Activated CD4-positive, alpha-beta T cell treated with anti-CD3 and anti-CD28 coated beads for 36 hours (primary cell): Measurements from ENCODE around the gene CCR5AS.

Experiments used
- ATAC-seq: fragments of 200-7000 bp; cut with Tn5 transposase; one replicate; pipeline ENCODE4 v1.10.0; 2021; ENCODE audit warnings: mild to moderate bottlenecking, moderate library complexity
- CTCF ChIA-PET: fragments of 350-600 bp; sonication (Branson Sonifier 250); formaldehyde crosslinking; loops from one replicate; lab custom pipeline; 2021; ENCODE audit warnings: antibody characterized with exemption; lab: Charles Lee
- POLR2A ChIA-PET: fragments of 350-600 bp; sonication (Branson Sonifier 250); formaldehyde crosslinking; loops from one replicate; lab custom pipeline; 2021; ENCODE audit warnings: antibody characterized with exemption, inconsistent platforms; lab: Charles Lee
- DNase-seq: peaks from one replicate; pipeline ENCODE4 v3.0.0-alpha.2; 2020
- H3K27ac Mint-ChIP-seq: one replicate; pipeline ENCODE4 v1.8.0; 2021; ENCODE audit warnings: mixed read lengths
- H3K27me3 Mint-ChIP-seq: one replicate; pipeline ENCODE4 v1.8.0; 2021; ENCODE audit warnings: mixed read lengths
- H3K36me3 Mint-ChIP-seq: one replicate; pipeline ENCODE4 v1.8.0; 2021; ENCODE audit warnings: low read depth, mixed read lengths
- H3K4me1 Mint-ChIP-seq: one replicate; pipeline ENCODE4 v1.8.0; 2021; ENCODE audit warnings: mixed read lengths
- H3K4me3 Mint-ChIP-seq: one replicate; pipeline ENCODE4 v1.8.0; 2021; ENCODE audit warnings: mild to moderate bottlenecking, moderate library complexity, mixed read lengths
- H3K9me3 Mint-ChIP-seq: one replicate; pipeline ENCODE4 v1.8.0; 2021; ENCODE audit warnings: low read depth, mixed read lengths
- intact Hi-C, 2 experiments: fragments of 100-400 bp; cut with DNase I in 1 of 2; cut with micrococcal nuclease in 1 of 2; formaldehyde crosslinking; loops; one replicate each; pipeline versions ENCODE4 v1.14.2 to v1.15.1; 2022 to 2024; cut with DNase I, micrococcal nuclease

CCR5AS gene

DNA sequence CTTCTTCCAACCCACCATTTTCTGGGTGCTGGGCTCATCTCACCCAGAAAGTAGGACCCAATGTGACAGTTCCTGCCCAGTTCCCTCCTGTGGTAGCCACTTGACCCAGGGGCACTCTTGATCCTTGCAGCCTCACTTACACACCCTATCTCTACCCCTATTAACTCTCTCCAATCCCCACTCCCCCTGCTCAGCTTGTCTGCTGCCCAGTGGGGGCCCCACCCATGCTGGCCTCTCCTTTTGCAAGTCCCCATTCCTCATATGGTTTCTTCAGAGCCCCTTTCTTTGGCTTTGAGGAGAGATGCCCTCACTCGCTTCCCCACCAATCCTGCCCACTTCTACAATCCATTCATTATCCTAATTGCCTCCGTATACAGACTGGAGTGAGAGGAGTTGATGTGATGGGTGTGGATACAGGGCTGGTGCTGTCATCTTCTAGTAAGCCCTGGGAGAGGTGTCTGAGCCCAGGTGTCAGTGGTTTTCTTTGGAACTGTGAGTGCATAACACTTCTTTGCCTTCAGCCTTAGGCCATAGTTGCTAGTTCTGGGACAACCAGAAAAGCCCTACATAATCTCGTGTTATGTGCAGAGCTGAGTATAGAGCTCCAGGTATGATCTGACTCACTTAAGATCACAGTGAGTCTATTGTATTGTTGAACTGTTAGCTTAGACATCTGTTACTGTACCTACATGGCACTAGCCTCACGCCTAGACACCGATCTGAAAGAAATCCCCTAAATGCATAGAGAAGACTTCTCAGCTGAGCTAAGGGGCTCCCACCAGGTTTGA, 40.9 kb downstream of the CCR5AS start:
- no peak overlapping the region for H3K4me3 Mint-ChIP-seq
- peaks cover 37% of the 10 kb centered on the region for H3K4me1 Mint-ChIP-seq
- intact Hi-C loops, result no loop called here
- H3K27me3 Mint-ChIP-seq, result peaks cover 35% of the 10 kb centered on the region
- H3K36me3 Mint-ChIP-seq, result no peaks in the 10 kb centered on the region
- ChIA-PET POLR2A (no interaction called here), CTCF (interaction anchor here (0.9 to 1.4 kb wide), 3 partner anchors 11 to 139 kb away, joined by 3 to 4 read pairs (median 3); no protein-coding TSS in a partner anchor)
- DNase-seq (no peak), ATAC-seq (no peak)
- no peak overlapping the region for H3K27ac Mint-ChIP-seq
- no peaks in the 10 kb centered on the region for H3K9me3 Mint-ChIP-seq

DNA sequence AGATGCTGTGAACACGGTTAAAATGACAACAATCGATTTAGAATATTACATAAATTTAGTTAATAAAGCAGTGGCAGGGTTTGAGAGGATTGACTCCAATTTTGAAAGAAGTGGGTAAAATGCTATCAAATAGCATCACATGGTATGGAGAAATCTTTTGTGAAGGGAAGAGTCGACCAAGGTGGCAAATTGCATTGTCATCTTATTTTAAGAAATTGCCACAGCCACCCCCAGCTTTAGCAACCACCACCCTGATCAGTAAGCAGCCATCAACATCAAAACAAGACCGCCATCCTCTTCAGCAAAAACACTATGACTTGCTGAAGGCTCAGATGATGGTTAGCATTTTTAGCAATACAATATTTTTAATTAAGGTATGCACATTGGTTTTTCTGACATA, 41.8 kb downstream of the CCR5AS start:
- POLR2A ChIA-PET, result no interaction called here

GRCh38 chr3:46361408-46362283, 45.2 kb downstream of the CCR5AS start:
- H3K36me3 Mint-ChIP-seq, result no peaks in the 10 kb centered on the region
- ATAC-seq, result peak; percentile 38
- ChIA-PET CTCF (interaction anchor here (1.4 kb wide), 1 partner anchor 65 kb away, joined by 3 read pairs; no protein-coding TSS in a partner anchor), POLR2A (no interaction called here)
- no peak for DNase-seq
- H3K27ac Mint-ChIP-seq, result no peak overlapping the region
- intact Hi-C loops, result no loop called here
- H3K27me3 Mint-ChIP-seq, result peaks cover 36% of the 10 kb centered on the region
- peaks cover 27% of the 10 kb centered on the region for H3K4me1 Mint-ChIP-seq
- no peak overlapping the region for H3K4me3 Mint-ChIP-seq
- no peaks in the 10 kb centered on the region for H3K9me3 Mint-ChIP-seq

More for the DNA sequence above, 41.8 kb downstream of the CCR5AS start:
- DNase-seq (no peak), ATAC-seq (no peak)
- intact Hi-C loops, result no loop called here
- CTCF ChIA-PET, result interaction anchor here (1.0 to 1.4 kb wide), 3 partner anchors 12 to 88 kb away, joined by 3 to 5 read pairs (median 4); no protein-coding TSS in a partner anchor
- H3K4me1 Mint-ChIP-seq, result peaks cover 35% of the 10 kb centered on the region
- peaks cover 35% of the 10 kb centered on the region for H3K27me3 Mint-ChIP-seq
- H3K36me3 Mint-ChIP-seq, result no peaks in the 10 kb centered on the region
- H3K9me3 Mint-ChIP-seq, result no peaks in the 10 kb centered on the region
- H3K27ac Mint-ChIP-seq, result no peak overlapping the region
- no peak overlapping the region for H3K4me3 Mint-ChIP-seq

DNA sequence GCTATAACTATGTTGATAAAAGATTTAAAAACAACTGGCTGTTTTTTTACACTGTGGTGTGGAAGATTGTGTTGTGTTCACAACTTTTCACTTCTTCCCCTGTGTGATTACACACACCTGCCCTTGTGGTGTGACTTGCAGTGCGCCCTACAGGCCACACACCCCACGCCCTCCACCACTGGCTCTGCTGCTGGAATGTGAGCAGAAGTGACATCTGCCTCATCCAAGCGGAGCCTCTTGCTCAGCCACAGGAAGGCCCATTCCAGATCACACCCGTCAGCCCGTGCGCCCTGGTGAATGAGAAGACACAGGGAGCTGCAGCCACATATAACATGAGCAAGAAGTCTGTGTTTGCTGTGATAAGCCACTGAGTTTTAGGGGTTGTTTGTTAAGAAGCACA, 46.0 kb downstream of the CCR5AS start:
- H3K27me3 Mint-ChIP-seq, result peaks cover 38% of the 10 kb centered on the region
- ATAC-seq (no peak), DNase-seq (no peak)
- peaks cover 27% of the 10 kb centered on the region for H3K4me1 Mint-ChIP-seq
- H3K9me3 Mint-ChIP-seq, result no peaks in the 10 kb centered on the region
- H3K36me3 Mint-ChIP-seq, result no peaks in the 10 kb centered on the region
- intact Hi-C loops, result loop anchor here (1.0 kb wide), 3 partner anchors 8 to 67 kb away; partner anchors contain the start of gene CCR5 (in 1 of the 2)
- no peak overlapping the region for H3K27ac Mint-ChIP-seq
- CTCF ChIA-PET, result interaction anchor here (1.2 to 2.6 kb wide), 4 partner anchors 8 to 267 kb away, joined by 3 to 17 read pairs (median 4); no protein-coding TSS in a partner anchor
- POLR2A ChIA-PET, result no interaction called here
- H3K4me3 Mint-ChIP-seq, result no peak overlapping the region

DNA sequence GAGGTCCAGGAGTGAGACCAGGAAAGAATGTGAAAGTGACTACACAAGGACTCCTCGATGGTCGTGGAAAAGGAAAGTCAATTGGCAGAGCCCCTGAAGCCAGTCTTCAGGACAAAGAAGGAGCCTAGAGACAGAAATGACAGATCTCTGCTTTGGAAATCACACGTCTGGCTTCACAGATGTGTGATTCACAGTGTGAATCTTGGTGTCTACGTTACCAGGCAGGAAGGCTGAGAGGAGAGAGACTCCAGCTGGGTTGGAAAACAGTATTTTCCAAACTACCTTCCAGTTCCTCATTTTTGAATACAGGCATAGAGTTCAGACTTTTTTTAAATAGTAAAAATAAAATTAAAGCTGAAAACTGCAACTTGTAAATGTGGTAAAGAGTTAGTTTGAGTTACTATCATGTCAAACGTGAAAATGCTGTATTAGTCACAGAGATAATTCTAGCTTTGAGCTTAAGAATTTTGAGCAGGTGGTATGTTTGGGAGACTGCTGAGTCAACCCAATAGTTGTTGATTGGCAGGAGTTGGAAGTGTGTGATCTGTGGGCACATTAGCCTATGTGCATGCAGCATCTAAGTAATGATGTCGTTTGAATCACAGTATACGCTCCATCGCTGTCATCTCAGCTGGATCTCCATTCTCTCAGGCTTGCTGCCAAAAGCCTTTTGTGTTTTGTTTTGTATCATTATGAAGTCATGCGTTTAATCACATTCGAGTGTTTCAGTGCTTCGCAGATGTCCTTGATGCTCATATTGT, 47.0 kb downstream of the CCR5AS start:
- H3K36me3 Mint-ChIP-seq, result no peaks in the 10 kb centered on the region
- intact Hi-C loops, result loop anchor here (1.0 kb wide), 4 partner anchors 9 to 66 kb away; partner anchors contain the start of gene CCR5 (in 1 of the 2)
- CTCF ChIA-PET, result interaction anchor here (0.6 to 2.6 kb wide), 17 partner anchors 9 to 447 kb away, joined by 3 to 17 read pairs (median 3); partner anchors contain the start of gene CXCR6
- no peak overlapping the region for H3K27ac Mint-ChIP-seq
- H3K4me1 Mint-ChIP-seq, result peaks cover 27% of the 10 kb centered on the region
- ATAC-seq (peak; percentile 95), DNase-seq (peak; percentile 57)
- no peak overlapping the region for H3K4me3 Mint-ChIP-seq
- peaks cover 42% of the 10 kb centered on the region for H3K27me3 Mint-ChIP-seq
- POLR2A ChIA-PET, result interaction anchor here (1.2 kb wide), 1 partner anchor 10 kb away, joined by 16 read pairs; the partner anchor contains the start of gene CCR5
- no peaks in the 10 kb centered on the region for H3K9me3 Mint-ChIP-seq

DNA sequence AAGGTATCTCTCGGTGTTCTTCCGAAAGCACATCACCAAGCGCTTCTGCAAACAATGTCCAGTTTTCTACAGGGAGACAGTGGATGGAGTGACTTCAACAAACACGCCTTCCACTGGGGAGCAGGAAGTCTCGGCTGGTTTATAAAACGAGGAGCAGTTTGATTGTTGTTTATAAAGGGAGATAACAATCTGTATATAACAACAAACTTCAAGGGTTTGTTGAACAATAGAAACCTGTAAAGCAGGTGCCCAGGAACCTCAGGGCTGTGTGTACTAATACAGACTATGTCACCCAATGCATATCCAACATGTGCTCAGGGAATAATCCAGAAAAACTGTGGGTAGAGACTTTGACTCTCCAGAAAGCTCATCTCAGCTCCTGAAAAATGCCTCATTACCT, 48.4 kb downstream of the CCR5AS start:
- Mint-ChIP-seq H3K4me3 (no peak overlapping the region), H3K4me1 (peaks cover 38% of the 10 kb centered on the region), H3K27me3 (peaks cover 37% of the 10 kb centered on the region), H3K36me3 (no peaks in the 10 kb centered on the region), H3K9me3 (no peaks in the 10 kb centered on the region), H3K27ac (no peak overlapping the region)
- intact Hi-C loops, result no loop called here
- CTCF ChIA-PET, result interaction anchor here (1.9 to 2.6 kb wide), 2 partner anchors 11 to 445 kb away, joined by 4 to 17 read pairs; no protein-coding TSS in a partner anchor
- no peak for ATAC-seq
- POLR2A ChIA-PET, result no interaction called here
- no peak for DNase-seq

DNA sequence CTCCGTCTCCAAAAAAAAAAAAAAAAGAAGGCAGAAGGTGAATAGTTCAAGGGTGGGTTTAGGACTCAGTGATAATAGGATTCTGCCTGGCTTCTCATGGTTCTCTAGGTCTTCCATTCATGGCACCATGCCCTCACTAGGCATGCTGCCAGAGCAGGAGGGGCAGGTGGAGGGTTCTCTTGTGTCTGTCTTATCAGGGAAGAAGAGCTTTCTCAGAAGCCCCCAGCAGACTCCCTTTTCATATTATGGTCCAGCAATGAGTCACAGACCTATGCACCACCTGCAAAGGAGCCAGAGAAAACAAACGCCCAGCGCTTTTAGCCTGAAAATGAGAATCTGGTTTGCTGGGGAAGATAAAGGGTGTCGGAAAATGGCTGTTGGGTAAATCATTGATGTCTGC, 50.0 kb downstream of the CCR5AS start:
- peaks cover 44% of the 10 kb centered on the region for H3K27me3 Mint-ChIP-seq
- H3K4me1 Mint-ChIP-seq, result peaks cover 51% of the 10 kb centered on the region
- H3K4me3 Mint-ChIP-seq, result no peak overlapping the region
- no peak for DNase-seq
- intact Hi-C loops, result no loop called here
- H3K36me3 Mint-ChIP-seq, result no peaks in the 10 kb centered on the region
- ATAC-seq, result no peak
- H3K9me3 Mint-ChIP-seq, result no peaks in the 10 kb centered on the region
- ChIA-PET CTCF (no interaction called here), POLR2A (no interaction called here)
- no peak overlapping the region for H3K27ac Mint-ChIP-seq

DNA sequence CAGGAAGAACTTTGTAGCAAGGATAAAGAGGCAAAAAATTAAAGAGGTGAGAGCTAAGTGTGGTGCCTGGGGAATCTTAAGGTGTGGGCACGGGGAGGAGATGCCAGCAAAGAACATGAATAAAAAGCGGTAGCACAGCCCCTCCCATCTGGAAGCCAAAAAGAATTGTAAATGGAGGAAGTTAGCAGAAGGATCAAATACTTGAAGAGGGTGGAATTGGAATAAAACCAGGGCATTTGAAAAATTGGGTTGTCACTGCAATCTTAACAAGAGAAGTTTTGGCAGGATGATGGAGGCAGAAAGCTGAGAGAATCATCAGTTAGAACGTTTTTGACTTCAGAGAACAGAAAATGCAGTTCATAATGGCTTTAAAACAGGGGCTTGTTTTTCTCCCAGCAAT, 50.6 kb downstream of the CCR5AS start:
- intact Hi-C loops, result no loop called here
- H3K4me1 Mint-ChIP-seq, result peaks cover 46% of the 10 kb centered on the region
- ChIA-PET CTCF (interaction anchor here (0.6 to 3.4 kb wide), 2 partner anchors 13 to 318 kb away, joined by 3 to 19 read pairs; partner anchors contain the start of gene CCR5), POLR2A (no interaction called here)
- H3K27me3 Mint-ChIP-seq, result peaks cover 50% of the 10 kb centered on the region
- no peak overlapping the region for H3K27ac Mint-ChIP-seq
- DNase-seq (no peak), ATAC-seq (no peak)
- no peaks in the 10 kb centered on the region for H3K9me3 Mint-ChIP-seq
- no peaks in the 10 kb centered on the region for H3K36me3 Mint-ChIP-seq
- H3K4me3 Mint-ChIP-seq, result no peak overlapping the region

DNA sequence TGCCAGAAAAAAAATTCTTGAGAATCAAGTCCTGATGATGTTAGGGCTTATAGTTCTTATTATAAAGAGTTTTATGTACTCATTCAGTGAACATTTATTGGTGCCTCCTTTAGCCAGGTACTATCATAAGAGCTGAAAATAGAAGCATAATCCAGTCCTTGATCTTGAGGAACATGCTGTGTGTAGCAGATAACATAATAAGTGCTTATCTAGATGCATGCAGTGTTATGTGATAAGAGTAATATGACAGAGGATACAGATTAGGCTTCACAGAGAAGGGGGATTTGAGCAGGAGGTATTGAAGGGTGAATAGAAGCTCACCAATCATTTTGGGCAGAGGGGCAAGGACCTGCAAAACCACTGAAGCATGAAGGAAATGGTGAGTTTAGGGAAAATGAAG, 51.9 kb downstream of the CCR5AS start:
- intact Hi-C loops, result loop anchor here in 1 of 2 experiments (2.0 kb wide), 1 partner anchor 16 kb away; the partner anchor contains the start of gene CCR5
- POLR2A ChIA-PET, result no interaction called here
- Mint-ChIP-seq H3K36me3 (no peaks in the 10 kb centered on the region), H3K4me1 (peaks cover 44% of the 10 kb centered on the region), H3K27me3 (peaks cover 52% of the 10 kb centered on the region), H3K9me3 (no peaks in the 10 kb centered on the region), H3K4me3 (no peak overlapping the region), H3K27ac (no peak overlapping the region)
- ATAC-seq (no peak), DNase-seq (no peak)
- CTCF ChIA-PET, result interaction anchor here (0.7 to 3.4 kb wide), 6 partner anchors 9 to 102 kb away, joined by 3 to 19 read pairs (median 4); partner anchors contain the start of gene CCR5

DNA sequence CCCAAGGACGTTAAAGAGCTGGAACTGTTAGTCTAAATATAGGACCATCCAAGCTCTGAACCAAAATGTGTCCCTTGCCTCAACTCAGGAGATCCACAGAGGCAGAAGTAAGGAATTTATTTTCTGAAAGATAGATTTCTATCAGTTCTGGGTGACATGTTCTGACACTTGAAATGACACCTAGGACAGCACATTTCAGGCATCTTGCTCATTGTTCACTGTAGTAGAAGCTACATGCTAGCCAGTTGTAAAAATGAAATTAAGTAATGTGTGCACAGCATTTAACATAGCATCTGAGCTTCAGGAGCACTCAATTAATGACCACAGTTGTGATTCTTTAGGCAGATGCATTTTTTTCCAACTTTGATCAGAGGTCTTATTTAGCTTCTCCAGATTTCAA, 52.4 kb downstream of the CCR5AS start:
- Mint-ChIP-seq H3K27me3 (peaks cover 51% of the 10 kb centered on the region), H3K4me1 (peaks cover 45% of the 10 kb centered on the region), H3K36me3 (no peaks in the 10 kb centered on the region), H3K9me3 (no peaks in the 10 kb centered on the region), H3K4me3 (no peak overlapping the region), H3K27ac (no peak overlapping the region)
- ChIA-PET CTCF (interaction anchor here (0.7 to 3.4 kb wide), 7 partner anchors 10 to 134 kb away, joined by 3 to 19 read pairs (median 3); partner anchors contain the start of gene CCR5), POLR2A (interaction anchor here (1.0 kb wide), 1 partner anchor 15 kb away, joined by 4 read pairs; no protein-coding TSS in a partner anchor)
- DNase-seq (no peak), ATAC-seq (peak; percentile 40)
- intact Hi-C loops, result loop anchor here in 1 of 2 experiments (2.0 kb wide), 1 partner anchor 16 kb away; the partner anchor contains the start of gene CCR5
